ENCODE measurements around the gene B4GALT6. TPM values are rescaled to one million over a fixed set of nuclear protein-coding genes. Genes with fewer than 3 reads are reported as not detected.

The B4GALT6 gene
- total and polyA plus RNA-seq, 2 of the 8 experiments (the other 6 are each of a cell fraction or from before 2014, with no cell fraction given), result 6.3 to 41.5 TPM

DNA sequence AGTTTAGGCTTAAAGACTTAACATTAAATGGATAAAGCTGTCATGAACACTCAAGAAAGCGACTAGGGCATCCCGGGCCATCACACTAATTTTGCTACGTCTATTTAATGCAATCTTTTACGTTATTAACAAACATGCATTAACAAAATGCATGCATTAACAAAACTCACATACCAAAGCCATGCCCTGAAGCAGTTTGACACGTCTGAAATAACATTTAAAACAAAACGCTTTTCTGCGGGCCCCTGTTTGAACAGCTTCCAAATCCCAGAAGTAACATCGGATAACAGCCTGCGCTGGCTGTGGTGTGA lies 458 bp downstream of the B4GALT6 start:
- Histone ChIP-seq H2AK5ac (ENCODE audit: low read depth, low read length) (no peak overlapping the region), H4K20me1 (replicated peaks in 1 of 2; ENCODE audit: control insufficient read depth in 1 of 2, insufficient read depth in 2 of 2, low read length in 2 of 2) (peaks cover 0 to 1% of the 10 kb centered on the region in 2 experiments), H3K23ac (ENCODE audit: insufficient read length) (no peak overlapping the region), H2BK20ac (ENCODE audit: low read length) (no peak overlapping the region), H3K9me3 (ENCODE audit: insufficient read depth in 2 of 2, low read depth in 1 of 2, low read length in 1 of 2) (no peaks in the 10 kb centered on the region), H3K9ac (replicated peaks in 1 of 4; ENCODE audit: extremely low read depth in 1 of 4, low read depth in 3 of 4, low read length in 3 of 4) (peak overlapping the region; percentile 45 to 58 (median 50); a peak in 6 of 7 replicates), H2BK12ac (ENCODE audit: low read depth, low read length) (no peak overlapping the region), H3K27ac (ENCODE audit: low read depth, low read length) (no peak overlapping the region; the same call in 1 of the 2 replicates), H2BK120ac (replicated peaks; ENCODE audit: low read depth, low read length) (no peak overlapping the region), H3K4me3 (ENCODE audit: extremely low read depth in 1 of 4, insufficient read depth in 2 of 4, low read depth in 3 of 4, low read length in 4 of 4) (peak overlapping the region; percentile 79 to 94 (median 81)), H3K4ac (replicated peaks; ENCODE audit: insufficient read length, low read depth, low read length) (no peak overlapping the region), H4K5ac (ENCODE audit: insufficient read length, low read depth, low read length) (no peak overlapping the region), H2AFZ (ENCODE audit: low read length) (0 out of 2 replicates have a peak overlapping the region, but pooled peaks have one; percentile 6), H3K27me3 (replicated peaks in 1 of 4; ENCODE audit: control insufficient read depth in 3 of 4, extremely low read depth in 1 of 4, insufficient read depth in 3 of 4, low read length in 3 of 4) (no peaks in the 10 kb centered on the region), H3K23me2 (ENCODE audit: low read depth, low read length) (peaks cover 10% of the 10 kb centered on the region), H3K4me2 (ENCODE audit: insufficient read depth in 1 of 2, low read depth in 2 of 2, low read length in 2 of 2) (peak overlapping the region; percentile 83 to 92), H4K91ac (replicated peaks; ENCODE audit: insufficient read length, low read length) (no peak overlapping the region), H3K14ac (ENCODE audit: insufficient read length) (no peak overlapping the region), H2BK5ac (ENCODE audit: low read depth, low read length) (peak overlapping the region; percentile 25; the same call in 1 of the 2 replicates), H3K79me2 (ENCODE audit: control insufficient read depth in 1 of 2, insufficient read depth in 2 of 2, low read length in 2 of 2) (peaks cover 5 to 53% of the 10 kb centered on the region in 2 experiments; a peak in 3 of 4 replicates), H4K8ac (ENCODE audit: extremely low read depth, insufficient read depth, low read length) (no peak overlapping the region), H2BK15ac (ENCODE audit: low read length) (no peak overlapping the region), H3K36me3 (ENCODE audit: control insufficient read depth in 2 of 4, insufficient read depth in 4 of 4, low read length in 3 of 4) (no peaks in the 10 kb centered on the region), H3K18ac (ENCODE audit: extremely low read depth, low read length) (0 out of 2 replicates have a peak overlapping the region, but pooled peaks have one; percentile 63), H3K4me1 (replicated peaks in 1 of 4; ENCODE audit: control insufficient read depth in 3 of 4, insufficient read depth in 4 of 4, low read length in 3 of 4) (peaks cover 13 to 22% (median 17%) of the 10 kb centered on the region in 4 experiments; a peak in 6 of 7 replicates), H3K79me1 (ENCODE audit: low read depth, low read length) (peaks cover 11% of the 10 kb centered on the region), H3K56ac (replicated peaks; ENCODE audit: insufficient read length, low read depth, low read length) (peak overlapping the region; percentile 3)
- 2% methylated on average over 9 of the region's 9 CpGs; no CpG with 5 or more reads in 1 of the 2 experiments for WGBS, 2 experiments (ENCODE audit: extremely low coverage in 1 of 2, insufficient coverage in 1 of 2, insufficient read length in 1 of 2, insufficient replicate concordance in 2 of 2, low coverage in 1 of 2, low lambda C conversion rate in 2 of 2, missing lambda C conversion rate in 1 of 2)
- FAIRE-seq (no peak), DNase-seq (ENCODE audit: low read depth in 1 of 2, low spot score in 2 of 2) (no peak)
- ChIA-PET POLR2A (ENCODE audit: partially characterized antibody) (interaction anchor here (1.2 to 1.7 kb wide), 2 partner anchors 13 to 259 kb away, joined by 5 to 7 read pairs; partner anchors contain the start of gene TRAPPC8), CTCF (ENCODE audit: partially characterized antibody) (no interaction called here)
- no peak for TF ChIP-seq HDAC6 (IDR thresholded peaks at IDR 0.05; ENCODE audit: low read depth, low read length)
- TF ChIP-seq PHF8 (conservative IDR thresholded peaks at IDR 0.05; ENCODE audit: low read depth, low read length), result 0 out of 2 replicates have a peak, but pooled peaks have one; percentile 2
- no peak for TF ChIP-seq SIN3A (conservative IDR thresholded peaks at IDR 0.05 in 1 of 2, IDR thresholded peaks at IDR 0.05 in 1 of 2; ENCODE audit: low read depth in 1 of 2, low read length in 2 of 2)
- TF ChIP-seq CBX8 (IDR thresholded peaks at IDR 0.05; ENCODE audit: borderline replicate concordance, low read depth, low read length), result no peak
- no peak for TF ChIP-seq SAP30 (IDR thresholded peaks at IDR 0.05; ENCODE audit: insufficient read depth, insufficient replicate concordance, low read length)

Data from H1 (cell line).